DMS79 (cell line): ENCODE measurements around the gene CARD11.
A peak's percentile ranks its signal among the peaks of the same experiment; 100 is the strongest.
"Not testable (repeated sequence)": the region's sequence is repeated elsewhere in the genome, so short reads cannot be mapped to it uniquely, and the experiment has no call there.

Experiments
- DNase-seq: peaks from one replicate; lab custom pipeline; 2025; lab: John Stamatoyannopoulos, UW

Gene CARD11

GRCh38 chr7:2924866-2925840 lies 118.5 kb downstream of the CARD11 start:
- DNase-seq = no peak

GRCh38 chr7:2923886-2924574 lies 119.6 kb downstream of the CARD11 start:
- DNase-seq = no peak

GRCh38 chr7:2923291-2923781 lies 120.3 kb downstream of the CARD11 start:
- DNase-seq = no peak

- no peak for DNase-seq
Observed at GRCh38 chr7:2922866-2923265, 120.8 kb downstream of the CARD11 start.

- no peak for DNase-seq
Observed at GRCh38 chr7:2922348-2922691, 121.3 kb downstream of the CARD11 start.

GRCh38 chr7:2921653-2922347 lies 121.9 kb downstream of the CARD11 start:
- no peak for DNase-seq

- no peak for DNase-seq
Observed at GRCh38 chr7:2920956-2921652, 122.6 kb downstream of the CARD11 start.

- DNase-seq = not testable (repeated sequence)
Observed at GRCh38 chr7:2920480-2920879, 123.2 kb downstream of the CARD11 start.

GRCh38 chr7:2920041-2920440 lies 123.6 kb downstream of the CARD11 start:
- DNase-seq = no peak

GRCh38 chr7:2919256-2919655 lies 124.4 kb downstream of the CARD11 start:
- no peak for DNase-seq

GRCh38 chr7:2918406-2918805 lies 125.3 kb downstream of the CARD11 start:
- DNase-seq = no peak

- no peak for DNase-seq
Observed at GRCh38 chr7:2915023-2915422, 128.6 kb downstream of the CARD11 start.

- DNase-seq = peak; percentile 41
Observed at GRCh38 chr7:2913760-2914387, 129.8 kb downstream of the CARD11 start.

- no peak for DNase-seq
Observed at GRCh38 chr7:2912684-2913439, 130.8 kb downstream of the CARD11 start.

GRCh38 chr7:2911466-2911865 lies 132.2 kb downstream of the CARD11 start:
- no peak for DNase-seq

- no peak for DNase-seq
Observed at GRCh38 chr7:2909471-2910039, 134.1 kb downstream of the CARD11 start.

- no peak for DNase-seq
Observed at GRCh38 chr7:2909043-2909442, 134.6 kb downstream of the CARD11 start.

GRCh38 chr7:2908103-2908683 lies 135.5 kb downstream of the CARD11 start:
- DNase-seq = no peak

- no peak for DNase-seq
Observed at GRCh38 chr7:2906197-2906931, 137.3 kb downstream of the CARD11 start.
